Lower leg skin (tissue), 4 donors: ENCODE results near the gene AMBRA1. TPM values are rescaled to one million over a fixed set of nuclear protein-coding genes. Genes with fewer than 3 reads are reported as not detected.

Experiments
- DNase-seq, 2 donors: peaks; one replicate each; pipeline ENCODE4 v3.0.0-alpha.2; 2019; ENCODE audit warnings: low spot score in 2 of 2
- H3K4me3 ChIP-seq: fragments of 200-600 bp; sonication (generic); 2 replicates; pipeline ENCODE4 v1.5.1; 2017; ENCODE audit warnings: mild to moderate bottlenecking, low read depth; ENCODE audit not compliant: poor library complexity, severe bottlenecking
- CTCF ChIP-seq, 3 donors: fragments of 450-650 bp; IDR thresholded peaks; one replicate each; pipeline ENCODE4 v1.5.1; 2016; ENCODE audit warnings: antibody characterized with exemption in 3 of 3, mild to moderate bottlenecking in 3 of 3, moderate library complexity in 2 of 3
- POLR2A ChIP-seq, 2 donors: fragments of 450-650 bp; IDR thresholded peaks; one replicate each; pipeline ENCODE4 v1.6.1; 2016 to 2017; ENCODE audit warnings: antibody characterized with exemption in 2 of 2, mild to moderate bottlenecking in 1 of 2, moderate library complexity in 1 of 2
- WGBS, 2 donors: methylation state at CpG; one replicate each; pipeline ENCODE4 v1.1.5; 2018; 5-methylcytosine and 5-hydroxymethylcytosine counted together
- intact Hi-C: fragments of 100-400 bp; cut with DNase I; formaldehyde crosslinking; loops from one replicate; pipeline ENCODE4 v1.15.0; 2023; ENCODE audit warnings: low total_unique reads
- total RNA-seq, 4 donors: library from RNA; depleted of rRNA; stranded (reverse); fragments of >200 nt; gene quantifications; one replicate each; pipeline ENCODE4 v1.1.0, GENCODE V29; 2016

Gene AMBRA1
- total RNA-seq, 4 donors from 2014 or later, result 31.5 to 67.5 (median 36.2) TPM

DNA sequence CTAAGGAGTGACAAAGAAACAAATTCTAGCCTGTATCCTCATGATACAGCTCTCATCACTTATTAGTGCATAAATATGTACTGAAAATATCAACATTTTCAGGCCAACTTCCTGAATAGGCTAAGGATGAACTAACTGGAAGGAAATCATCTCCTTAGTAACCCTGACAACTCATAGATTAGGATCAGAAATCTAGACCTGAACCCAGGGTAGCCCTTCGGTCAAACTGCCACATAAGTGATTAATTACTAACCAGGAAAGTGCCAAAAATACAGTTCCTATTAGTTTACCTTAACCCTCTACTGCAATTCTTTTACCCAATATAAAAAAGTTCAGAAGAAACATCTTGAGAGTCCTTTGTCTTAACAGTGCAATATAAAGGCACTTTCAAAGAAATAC, 40.0 kb downstream of the AMBRA1 start:
- DNase-seq, result no peak
- TF ChIP-seq CTCF (IDR thresholded peaks at IDR 0.05) (no peak), POLR2A (IDR thresholded peaks at IDR 0.05) (no peak)

GRCh38 chr11:46551261-46551660, 42.6 kb downstream of the AMBRA1 start:
- intact Hi-C loops, result no loop called here
- H3K4me3 ChIP-seq, result no peak overlapping the region
- 97 to 98% methylated on average over 7 of the region's 7 CpGs for WGBS, 2 donors
- TF ChIP-seq CTCF (IDR thresholded peaks at IDR 0.05), result no peak
- TF ChIP-seq POLR2A (IDR thresholded peaks at IDR 0.05), result no peak
- no peak for DNase-seq

More for the DNA sequence above, 40.0 kb downstream of the AMBRA1 start:
- 3 to 6% methylated on average over 1 of the region's 1 CpG for WGBS, 2 donors
- H3K4me3 ChIP-seq, result no peak overlapping the region
- intact Hi-C loops, result no loop called here

- intact Hi-C loops, result no loop called here
- no peak for DNase-seq
- no peak for TF ChIP-seq POLR2A (IDR thresholded peaks at IDR 0.05)
- no peak for TF ChIP-seq CTCF (IDR thresholded peaks at IDR 0.05)
- WGBS, 2 donors, result 74 to 90% methylated on average over 5 of the region's 5 CpGs
- H3K4me3 ChIP-seq, result no peak overlapping the region
Measured at GRCh38 chr11:46547579-46547978, 46.2 kb downstream of the AMBRA1 start.

- intact Hi-C loops, result no loop called here
- no peak for DNase-seq
- 67 to 72% methylated on average over 1 of the region's 1 CpG for WGBS, 2 donors
- no peak overlapping the region for H3K4me3 ChIP-seq
- TF ChIP-seq POLR2A (IDR thresholded peaks at IDR 0.05), result no peak
- TF ChIP-seq CTCF (IDR thresholded peaks at IDR 0.05), result no peak
Measured at GRCh38 chr11:46543564-46543963, 50.3 kb downstream of the AMBRA1 start.

- 58 to 73% methylated on average over 16 of the region's 16 CpGs for WGBS, 2 donors
- intact Hi-C loops, result no loop called here
- no peak for DNase-seq
- no peak for TF ChIP-seq POLR2A (IDR thresholded peaks at IDR 0.05)
- TF ChIP-seq CTCF (IDR thresholded peaks at IDR 0.05), result no peak
- no peak overlapping the region for H3K4me3 ChIP-seq
Measured at GRCh38 chr11:46541593-46542371, 52.0 kb downstream of the AMBRA1 start.

GRCh38 chr11:46540807-46541206, 53.0 kb downstream of the AMBRA1 start:
- no peak for DNase-seq
- no peak overlapping the region for H3K4me3 ChIP-seq
- TF ChIP-seq CTCF (IDR thresholded peaks at IDR 0.05) (no peak), POLR2A (IDR thresholded peaks at IDR 0.05) (no peak)
- intact Hi-C loops, result no loop called here
- WGBS, 2 donors, result 91 to 97% methylated on average over 4 of the region's 4 CpGs
